Measurements from ENCODE around the gene PRKCA.

PRKCA gene

GRCh38 chr17:66633317-66633965, 331.0 kb downstream of the PRKCA start:
- DNase-seq = peak in 1 of 4 experiments; percentile 11

- DNase-seq = no peak
Observed at GRCh38 chr17:66634193-66634592, 331.8 kb downstream of the PRKCA start.

- DNase-seq = no peak
Observed at GRCh38 chr17:66635386-66636045, 333.1 kb downstream of the PRKCA start.

- no peak for DNase-seq
Observed at GRCh38 chr17:66636111-66636510, 333.7 kb downstream of the PRKCA start.

GRCh38 chr17:66637491-66637890, 335.1 kb downstream of the PRKCA start:
- DNase-seq = no peak

- no peak for DNase-seq
Observed at GRCh38 chr17:66638707-66639479, 336.5 kb downstream of the PRKCA start.

- no peak for DNase-seq
Observed at GRCh38 chr17:66643815-66644710, 341.6 kb downstream of the PRKCA start.

- no peak for DNase-seq
Observed at GRCh38 chr17:66645259-66645658, 342.8 kb downstream of the PRKCA start.

- DNase-seq = no peak
Observed at GRCh38 chr17:66647391-66647983, 345.1 kb downstream of the PRKCA start.

- DNase-seq = no peak
Observed at GRCh38 chr17:66649818-66650543, 347.6 kb downstream of the PRKCA start.

GRCh38 chr17:66650544-66650877, 348.1 kb downstream of the PRKCA start:
- DNase-seq = no peak

- no peak for DNase-seq
Observed at GRCh38 chr17:66652840-66653507, 350.6 kb downstream of the PRKCA start.

- no peak for DNase-seq
Observed at GRCh38 chr17:66654106-66654740, 351.8 kb downstream of the PRKCA start.

- no peak for DNase-seq
Observed at GRCh38 chr17:66654764-66655163, 352.4 kb downstream of the PRKCA start.

GRCh38 chr17:66655461-66655860, 353.0 kb downstream of the PRKCA start:
- no peak for DNase-seq

- DNase-seq = no peak
Observed at GRCh38 chr17:66655861-66656260, 353.4 kb downstream of the PRKCA start.

- DNase-seq = no peak
Observed at GRCh38 chr17:66661411-66662256, 359.2 kb downstream of the PRKCA start.

- DNase-seq = no peak
Observed at GRCh38 chr17:66662496-66662895, 360.1 kb downstream of the PRKCA start.

GRCh38 chr17:66663041-66663606, 360.7 kb downstream of the PRKCA start:
- no peak for DNase-seq
